ENCODE measurements around the gene ANTKMT. TPM values are rescaled to one million over a fixed set of nuclear protein-coding genes. Genes with fewer than 3 reads are reported as not detected.
A peak's percentile ranks its signal among the peaks of the same experiment; 100 is the strongest.
"Not testable (repeated sequence)": the region's sequence is repeated elsewhere in the genome, so short reads cannot be mapped to it uniquely, and the experiment has no call there.

Gene ANTKMT
- total RNA-seq, 6 donors from 2014 or later, result 38.7 to 69.7 (median 55.7) TPM

DNA sequence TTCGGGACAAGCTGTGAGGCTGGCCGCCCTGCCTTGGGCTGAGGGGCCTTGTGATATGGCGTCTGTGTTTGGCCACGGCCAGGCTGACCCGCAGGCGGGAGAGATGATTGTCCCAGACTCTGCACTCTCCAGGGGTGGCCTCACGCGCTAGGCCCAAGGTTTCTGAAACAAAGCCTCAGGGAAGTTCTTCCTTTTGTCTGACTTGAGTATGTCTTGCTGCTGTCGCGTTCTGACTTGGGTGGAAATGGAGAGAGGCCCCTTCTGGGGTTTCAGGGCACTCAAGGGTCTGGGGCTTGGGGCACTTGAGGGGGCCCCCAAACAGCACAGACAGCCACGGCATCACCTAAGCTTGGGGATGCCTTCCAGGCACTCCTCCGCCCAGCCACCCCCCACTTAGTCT is 9.9 kb upstream of the ANTKMT start:
- TF ChIP-seq POLR2AphosphoS5 (IDR thresholded peaks at IDR 0.05) (no peak), EP300 (IDR thresholded peaks at IDR 0.05) (no peak), POLR2A (IDR thresholded peaks at IDR 0.05) (no peak)
- TF ChIP-seq, protein P1, sequence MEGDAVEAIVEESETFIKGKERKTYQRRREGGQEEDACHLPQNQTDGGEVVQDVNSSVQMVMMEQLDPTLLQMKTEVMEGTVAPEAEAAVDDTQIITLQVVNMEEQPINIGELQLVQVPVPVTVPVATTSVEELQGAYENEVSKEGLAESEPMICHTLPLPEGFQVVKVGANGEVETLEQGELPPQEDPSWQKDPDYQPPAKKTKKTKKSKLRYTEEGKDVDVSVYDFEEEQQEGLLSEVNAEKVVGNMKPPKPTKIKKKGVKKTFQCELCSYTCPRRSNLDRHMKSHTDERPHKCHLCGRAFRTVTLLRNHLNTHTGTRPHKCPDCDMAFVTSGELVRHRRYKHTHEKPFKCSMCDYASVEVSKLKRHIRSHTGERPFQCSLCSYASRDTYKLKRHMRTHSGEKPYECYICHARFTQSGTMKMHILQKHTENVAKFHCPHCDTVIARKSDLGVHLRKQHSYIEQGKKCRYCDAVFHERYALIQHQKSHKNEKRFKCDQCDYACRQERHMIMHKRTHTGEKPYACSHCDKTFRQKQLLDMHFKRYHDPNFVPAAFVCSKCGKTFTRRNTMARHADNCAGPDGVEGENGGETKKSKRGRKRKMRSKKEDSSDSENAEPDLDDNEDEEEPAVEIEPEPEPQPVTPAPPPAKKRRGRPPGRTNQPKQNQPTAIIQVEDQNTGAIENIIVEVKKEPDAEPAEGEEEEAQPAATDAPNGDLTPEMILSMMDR (IDR thresholded peaks at IDR 0.05), result no peak
- Histone ChIP-seq H3K9me3 (no peaks in the 10 kb centered on the region), H3K27ac (no peak overlapping the region), H3K4me3 (no peak overlapping the region), H3K27me3 (peaks cover 4 to 46% (median 22%) of the 10 kb centered on the region in 4 donors), H3K4me1 (peaks cover 15 to 31% (median 21%) of the 10 kb centered on the region in 4 donors), H3K36me3 (no peaks in the 10 kb centered on the region)
- DNase-seq, result no peak
- WGBS, 2 donors, result 61 to 88% methylated on average over 5 to 9 of the region's 12 CpGs
- ATAC-seq (ENCODE audit: low FRiP score in 2 of 2), result no peak

DNA sequence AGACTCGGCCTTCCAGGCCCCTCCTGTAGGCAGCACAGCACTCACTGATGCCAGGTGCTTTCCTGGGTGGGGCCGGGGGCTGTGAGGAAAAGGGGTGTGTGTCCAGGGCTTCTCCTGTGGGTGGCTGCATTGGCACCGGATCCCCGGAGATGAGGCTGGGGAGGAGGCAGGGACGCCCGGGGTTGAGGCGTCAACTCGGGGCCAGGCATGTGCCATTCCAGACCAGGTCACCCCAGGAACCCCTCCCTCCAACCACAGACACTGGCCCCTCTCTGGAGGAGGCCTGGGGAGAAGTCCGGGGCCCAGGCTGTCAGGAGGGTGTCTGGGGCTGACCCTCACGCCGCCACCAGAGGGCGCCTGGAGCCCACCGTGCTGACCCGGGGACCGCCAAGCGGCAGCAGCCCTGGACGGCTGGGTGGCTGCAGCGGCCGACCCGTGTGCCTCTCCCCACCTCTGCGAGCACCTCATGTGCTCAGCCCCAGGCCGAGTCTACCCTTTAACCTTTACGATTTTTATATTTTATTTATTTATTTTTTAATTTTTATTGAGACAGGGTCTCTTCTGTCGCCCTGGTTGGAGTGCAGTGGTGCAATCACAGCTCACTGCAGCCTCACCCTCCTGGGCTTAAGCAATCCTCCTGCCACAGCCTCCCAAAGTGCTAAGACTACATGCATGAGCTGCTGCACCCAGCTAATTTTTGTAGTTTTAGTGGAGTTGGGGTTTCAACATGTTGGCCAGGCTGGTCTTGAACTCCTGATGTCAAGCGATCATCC is 9.2 kb upstream of the ANTKMT start:
- Histone ChIP-seq H3K9me3 (no peaks in the 10 kb centered on the region), H3K4me1 (peaks cover 18 to 30% (median 26%) of the 10 kb centered on the region in 4 donors), H3K27me3 (peaks cover 2 to 46% (median 16%) of the 10 kb centered on the region in 4 donors), H3K36me3 (no peaks in the 10 kb centered on the region), H3K4me3 (no peak overlapping the region), H3K27ac (no peak overlapping the region)
- DNase-seq (peak; percentile 75 to 97), ATAC-seq (ENCODE audit: low FRiP score in 2 of 2) (peak; percentile 79 to 82)
- no peak for TF ChIP-seq EP300 (IDR thresholded peaks at IDR 0.05)
- TF ChIP-seq, protein P1 (IDR thresholded peaks at IDR 0.05), result peak; percentile 93 to 98 (median 96)
- 10 to 16% methylated on average over 16 to 22 of the region's 25 CpGs for WGBS, 2 donors

DNA sequence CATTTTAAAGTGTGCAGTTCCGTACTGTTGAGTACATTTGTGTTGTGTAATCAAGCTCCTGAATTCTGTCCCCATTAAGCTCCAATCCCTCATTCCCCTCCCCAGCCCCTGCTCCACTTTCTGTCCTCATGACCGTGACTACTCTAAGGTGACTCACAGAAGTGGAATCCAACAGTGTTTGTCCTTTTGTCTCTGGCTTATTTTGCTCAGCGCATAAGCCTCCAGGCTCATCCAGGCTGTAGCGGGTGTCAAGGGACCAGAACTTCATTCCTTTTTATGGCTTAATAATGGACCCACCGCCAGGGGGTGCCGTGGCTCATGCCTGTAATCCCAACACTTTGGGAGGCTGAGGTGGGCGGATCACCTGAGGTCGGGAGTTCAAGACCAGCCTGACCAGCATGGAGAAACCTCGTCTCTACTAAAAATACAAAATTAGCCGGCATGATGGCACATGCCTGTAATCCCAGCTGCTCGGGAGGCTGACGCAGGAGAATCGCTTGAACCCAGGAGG is 8.2 kb upstream of the ANTKMT start:
- TF ChIP-seq, protein P1 (IDR thresholded peaks at IDR 0.05), result peak; percentile 15 to 37 (median 32)
- ATAC-seq (ENCODE audit: low FRiP score in 2 of 2), result peak in 1 of 2 donors; percentile 1
- not testable (repeated sequence) for H3K9me3 ChIP-seq, H3K4me3 ChIP-seq, H3K36me3 ChIP-seq, DNase-seq, H3K27ac ChIP-seq
- 52 to 57% methylated on average over 12 to 13 of the region's 13 CpGs for WGBS, 2 donors
- Histone ChIP-seq H3K4me1 (peaks cover 18 to 34% (median 26%) of the 10 kb centered on the region in 4 donors), H3K27me3 (peaks cover 2 to 40% (median 11%) of the 10 kb centered on the region in 4 donors)

DNA sequence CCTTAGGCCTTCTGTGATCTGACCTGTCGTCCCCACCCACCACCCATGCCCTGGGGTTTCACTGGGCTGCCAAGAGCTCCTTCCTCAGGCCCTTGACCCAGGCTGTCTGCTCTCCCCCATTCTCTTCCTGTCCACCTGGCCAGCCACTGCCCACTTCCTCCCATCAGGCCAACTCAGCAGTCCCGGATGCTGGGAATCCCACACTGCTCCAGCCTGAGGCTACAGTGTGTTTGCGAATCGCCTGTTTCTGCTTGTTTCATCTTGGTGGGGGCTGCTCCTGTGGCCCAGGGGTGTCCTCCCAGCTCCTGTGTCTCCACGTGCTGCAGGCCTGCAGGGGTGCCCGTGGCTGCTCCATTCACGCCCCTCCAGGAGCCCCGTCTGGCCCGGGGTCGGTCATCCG is 6.9 kb upstream of the ANTKMT start:
- H3K36me3 ChIP-seq, result no peaks in the 10 kb centered on the region
- no peak overlapping the region for H3K4me3 ChIP-seq
- WGBS, 2 donors, result 59 to 70% methylated on average over 5 to 10 of the region's 11 CpGs
- H3K27me3 ChIP-seq, result peaks cover 0 to 31% (median 10%) of the 10 kb centered on the region in 4 donors
- H3K27ac ChIP-seq, result no peak overlapping the region
- ATAC-seq (ENCODE audit: low FRiP score in 2 of 2), result no peak
- H3K9me3 ChIP-seq, result no peaks in the 10 kb centered on the region
- no peak for DNase-seq
- H3K4me1 ChIP-seq, result peaks cover 21 to 34% (median 28%) of the 10 kb centered on the region in 4 donors
- TF ChIP-seq POLR2AphosphoS5 (IDR thresholded peaks at IDR 0.05) (no peak), POLR2A (IDR thresholded peaks at IDR 0.05) (no peak), EP300 (IDR thresholded peaks at IDR 0.05) (no peak)
- TF ChIP-seq, protein P1 (IDR thresholded peaks at IDR 0.05), result no peak
